ENCODE measurements around the gene NSUN7.

The NSUN7 gene

DNA sequence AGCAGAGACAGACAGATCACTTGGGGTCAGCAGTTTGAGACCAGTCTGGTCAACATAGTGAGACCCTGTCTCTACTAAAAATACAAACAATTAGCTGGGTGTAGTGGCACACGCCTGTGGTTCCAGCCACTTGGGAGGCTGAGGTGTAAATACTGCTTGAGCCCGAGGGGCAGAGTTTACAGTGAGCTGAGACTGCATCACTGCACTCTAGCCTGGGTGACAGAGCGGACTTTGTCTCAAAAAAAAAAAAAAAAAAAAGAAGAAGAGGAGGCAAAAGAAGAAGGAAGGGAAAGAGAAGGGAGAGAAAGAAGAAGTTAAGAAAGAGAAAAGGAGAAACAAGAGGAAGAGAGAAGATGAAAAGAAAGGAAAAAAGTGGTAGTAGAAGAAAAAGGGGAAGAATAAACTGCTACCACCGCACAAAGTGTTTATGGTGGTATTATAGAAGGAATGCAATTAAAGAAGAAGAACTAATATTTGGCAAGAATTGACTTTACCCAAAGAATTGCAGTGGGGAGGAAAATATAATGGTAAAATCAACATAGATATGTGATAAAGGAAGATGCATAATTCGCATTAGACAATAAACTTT lies 19.6 kb upstream of the NSUN7 start:
- H3K27ac ChIP-seq (ENCODE audit: low read depth, low read length): no peak overlapping the region

DNA sequence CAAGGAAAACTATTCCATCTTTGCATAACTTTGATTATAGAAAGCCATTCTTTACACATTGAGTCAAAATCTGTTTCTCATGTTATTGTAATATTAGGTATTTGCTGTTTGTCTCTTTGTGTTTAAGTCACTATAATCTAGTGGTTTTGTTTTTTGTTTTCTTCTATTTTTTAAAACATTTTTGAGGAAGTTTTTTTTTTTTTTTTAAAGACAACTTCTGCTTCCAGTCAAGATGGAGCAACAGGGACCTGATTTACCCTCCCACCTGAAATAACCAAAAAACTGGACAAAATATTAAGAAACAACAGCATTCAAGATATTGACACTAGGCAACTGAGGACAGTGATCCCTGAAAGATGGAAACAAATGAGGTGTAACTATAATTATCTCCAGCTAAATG lies 18.4 kb upstream of the NSUN7 start:
- Histone ChIP-seq H3K9me2 (replicated peaks; ENCODE audit: control insufficient read depth, low read length) (no peaks in the 10 kb centered on the region), H3K27me3 (ENCODE audit: control insufficient read depth, low read length) (peaks cover 14% of the 10 kb centered on the region; the same call in 1 of the 2 replicates), H3K4me3 (ENCODE audit: low read length) (no peak overlapping the region), H3K27ac (ENCODE audit: low read depth, low read length) (no peak overlapping the region), H3K4me1 (ENCODE audit: control insufficient read depth, low read length) (peaks cover 3% of the 10 kb centered on the region; the same call in 1 of the 2 replicates), H3F3A (ENCODE audit: control insufficient read depth, insufficient read depth) (no peaks in the 10 kb centered on the region), H3K9me3 (ENCODE audit: control insufficient read depth, insufficient read depth, low read length) (no peaks in the 10 kb centered on the region), H4K20me1 (ENCODE audit: control insufficient read depth, insufficient read depth, low read depth, low read length) (no peaks in the 10 kb centered on the region), H3K4me2 (ENCODE audit: low read length) (no peak overlapping the region), H3K36me3 (ENCODE audit: control insufficient read depth, low read length) (no peaks in the 10 kb centered on the region), H3K79me2 (ENCODE audit: control insufficient read depth, low read length) (no peaks in the 10 kb centered on the region)
- no peak for TF ChIP-seq EZH2phosphoT487 (IDR thresholded peaks at IDR 0.05; ENCODE audit: borderline replicate concordance, low read length)
- TF ChIP-seq, protein P1, sequence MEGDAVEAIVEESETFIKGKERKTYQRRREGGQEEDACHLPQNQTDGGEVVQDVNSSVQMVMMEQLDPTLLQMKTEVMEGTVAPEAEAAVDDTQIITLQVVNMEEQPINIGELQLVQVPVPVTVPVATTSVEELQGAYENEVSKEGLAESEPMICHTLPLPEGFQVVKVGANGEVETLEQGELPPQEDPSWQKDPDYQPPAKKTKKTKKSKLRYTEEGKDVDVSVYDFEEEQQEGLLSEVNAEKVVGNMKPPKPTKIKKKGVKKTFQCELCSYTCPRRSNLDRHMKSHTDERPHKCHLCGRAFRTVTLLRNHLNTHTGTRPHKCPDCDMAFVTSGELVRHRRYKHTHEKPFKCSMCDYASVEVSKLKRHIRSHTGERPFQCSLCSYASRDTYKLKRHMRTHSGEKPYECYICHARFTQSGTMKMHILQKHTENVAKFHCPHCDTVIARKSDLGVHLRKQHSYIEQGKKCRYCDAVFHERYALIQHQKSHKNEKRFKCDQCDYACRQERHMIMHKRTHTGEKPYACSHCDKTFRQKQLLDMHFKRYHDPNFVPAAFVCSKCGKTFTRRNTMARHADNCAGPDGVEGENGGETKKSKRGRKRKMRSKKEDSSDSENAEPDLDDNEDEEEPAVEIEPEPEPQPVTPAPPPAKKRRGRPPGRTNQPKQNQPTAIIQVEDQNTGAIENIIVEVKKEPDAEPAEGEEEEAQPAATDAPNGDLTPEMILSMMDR (IDR thresholded peaks at IDR 0.05; ENCODE audit: low read depth, low read length, poor library complexity, severe bottlenecking): no peak

More for the DNA sequence above, 19.6 kb upstream of the NSUN7 start:
- Histone ChIP-seq H3F3A (ENCODE audit: control insufficient read depth, insufficient read depth) (no peaks in the 10 kb centered on the region), H3K4me2 (ENCODE audit: low read length) (no peak overlapping the region), H3K9me2 (replicated peaks; ENCODE audit: control insufficient read depth, low read length) (no peaks in the 10 kb centered on the region), H3K36me3 (ENCODE audit: control insufficient read depth, low read length) (no peaks in the 10 kb centered on the region), H3K27me3 (ENCODE audit: control insufficient read depth, low read length) (peaks cover 14% of the 10 kb centered on the region; the same call in 1 of the 2 replicates), H3K79me2 (ENCODE audit: control insufficient read depth, low read length) (no peaks in the 10 kb centered on the region), H3K4me3 (ENCODE audit: low read length) (no peak overlapping the region), H3K4me1 (ENCODE audit: control insufficient read depth, low read length) (peaks cover 3% of the 10 kb centered on the region; the same call in 1 of the 2 replicates), H4K20me1 (ENCODE audit: control insufficient read depth, insufficient read depth, low read depth, low read length) (no peaks in the 10 kb centered on the region), H3K9me3 (ENCODE audit: control insufficient read depth, insufficient read depth, low read length) (no peaks in the 10 kb centered on the region)
- no peak for TF ChIP-seq EZH2phosphoT487 (IDR thresholded peaks at IDR 0.05; ENCODE audit: borderline replicate concordance, low read length)
- TF ChIP-seq, protein P1 (IDR thresholded peaks at IDR 0.05; ENCODE audit: low read depth, low read length, poor library complexity, severe bottlenecking): no peak

DNA sequence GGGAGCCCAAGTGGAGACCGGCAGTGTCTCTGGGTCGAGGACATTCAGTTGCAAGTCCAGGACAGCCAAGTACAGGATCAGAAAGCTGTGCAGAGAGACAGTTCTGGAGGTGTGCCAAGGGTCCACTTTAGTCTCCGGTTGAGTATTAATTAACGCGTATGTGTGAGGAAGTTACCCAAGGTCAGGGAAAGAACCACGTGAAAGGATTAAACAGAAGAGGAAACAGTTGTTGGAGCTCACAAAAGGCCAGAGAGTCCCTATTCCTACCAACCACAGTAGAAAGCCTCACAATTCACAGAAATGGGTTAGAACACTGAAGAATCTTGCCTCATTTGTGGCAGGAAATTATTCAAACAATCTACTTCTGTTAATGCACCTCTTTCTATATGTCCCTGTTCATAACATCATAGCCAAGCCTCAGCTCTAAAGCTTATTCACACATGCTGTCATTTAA lies 17.9 kb upstream of the NSUN7 start:
- no peaks in the 10 kb centered on the region for H3K9me3 ChIP-seq (ENCODE audit: control insufficient read depth, insufficient read depth, low read length)
- peaks cover 3% of the 10 kb centered on the region; the same call in 1 of the 2 replicates for H3K4me1 ChIP-seq (ENCODE audit: control insufficient read depth, low read length)
- no peaks in the 10 kb centered on the region for H3F3A ChIP-seq (ENCODE audit: control insufficient read depth, insufficient read depth)
- no peak overlapping the region for H3K4me3 ChIP-seq (ENCODE audit: low read length)
- no peaks in the 10 kb centered on the region for H3K9me2 ChIP-seq (replicated peaks; ENCODE audit: control insufficient read depth, low read length)
- no peak overlapping the region for H3K4me2 ChIP-seq (ENCODE audit: low read length)
- no peaks in the 10 kb centered on the region for H3K36me3 ChIP-seq (ENCODE audit: control insufficient read depth, low read length)
- H3K27ac ChIP-seq (ENCODE audit: low read depth, low read length): no peak overlapping the region
- H3K79me2 ChIP-seq (ENCODE audit: control insufficient read depth, low read length): no peaks in the 10 kb centered on the region
- no peak for TF ChIP-seq EZH2phosphoT487 (IDR thresholded peaks at IDR 0.05; ENCODE audit: borderline replicate concordance, low read length)
- TF ChIP-seq, protein P1 (IDR thresholded peaks at IDR 0.05; ENCODE audit: low read depth, low read length, poor library complexity, severe bottlenecking): no peak
- peaks cover 12% of the 10 kb centered on the region; the same call in 1 of the 2 replicates for H3K27me3 ChIP-seq (ENCODE audit: control insufficient read depth, low read length)
- H4K20me1 ChIP-seq (ENCODE audit: control insufficient read depth, insufficient read depth, low read depth, low read length): no peaks in the 10 kb centered on the region
